Transverse colon (tissue), 4 donors: ENCODE results near the gene CARS2. TPM values are rescaled to one million over a fixed set of nuclear protein-coding genes. Genes with fewer than 3 reads are reported as not detected.

Experiments used
- DNase-seq: peaks from one replicate; pipeline ENCODE4 v3.0.0-alpha.2; 2019
- H3K27ac ChIP-seq, 4 donors: fragments of 200-600 bp; sonication (generic); 2 replicates each; pipeline ENCODE4 v1.5.1; 2016 to 2018; ENCODE audit warnings: inconsistent platforms in 4 of 4
- H3K27me3 ChIP-seq: fragments of 200-600 bp; sonication (generic); 2 replicates; pipeline ENCODE4 v1.5.1; 2017; ENCODE audit warnings: inconsistent platforms
- H3K36me3 ChIP-seq, 4 donors: fragments of 200-600 bp; sonication (generic); 2 replicates each; pipeline ENCODE4 v1.5.1; 2017 to 2019; ENCODE audit warnings: inconsistent platforms in 4 of 4
- H3K4me1 ChIP-seq, 4 donors: fragments of 200-600 bp; sonication (generic); 2 replicates each; pipeline ENCODE4 v1.5.1; 2017 to 2020; ENCODE audit warnings: inconsistent platforms in 4 of 4
- H3K4me3 ChIP-seq, 4 donors: fragments of 200-600 bp; sonication (generic); 1 replicate in 1 of 4; 2 replicates in 3 of 4; pipeline versions ENCODE4 v1.5.1 to v1.6.1; 2017 to 2019; ENCODE audit warnings: inconsistent platforms in 4 of 4
- H3K9me3 ChIP-seq, 2 donors: fragments of 200-600 bp; sonication (generic); 2 replicates each; pipeline ENCODE4 v1.5.1; 2017 to 2019; ENCODE audit warnings: inconsistent platforms in 2 of 2
- CTCF ChIP-seq, 5 experiments: fragments of 200-600 bp in 3 of 5; fragments of 450-650 bp in 2 of 5; sonication (generic) in 3 of 5; IDR thresholded peaks; 1 replicate in 2 of 5; 2 replicates in 3 of 5; pipeline ENCODE4 v1.5.1; 2016 to 2017; ENCODE audit warnings: antibody characterized with exemption in 5 of 5, inconsistent platforms in 3 of 5, mild to moderate bottlenecking in 2 of 5, moderate library complexity in 1 of 5
- EP300 ChIP-seq: sonication (generic); formaldehyde crosslinking; IDR thresholded peaks from one replicate; pipeline ENCODE4 v1.6.1; 2017; ENCODE audit warnings: antibody characterized with exemption, low read depth
- POLR2A ChIP-seq: fragments of 450-650 bp; IDR thresholded peaks from one replicate; pipeline ENCODE4 v1.6.1; 2016; ENCODE audit warnings: antibody characterized with exemption, mild to moderate bottlenecking, moderate library complexity
- POLR2AphosphoS5 ChIP-seq, 3 donors: sonication (generic); formaldehyde crosslinking; IDR thresholded peaks; one replicate each; pipeline ENCODE4 v1.6.1; 2016; ENCODE audit warnings: antibody characterized with exemption in 3 of 3
- WGBS, 2 donors: methylation state at CpG; one replicate each; pipeline ENCODE4 v1.1.5; 2018; ENCODE audit warnings: low coverage in 1 of 2; 5-methylcytosine and 5-hydroxymethylcytosine counted together
- in situ Hi-C, 4 donors: fragments of 200-750 bp; cut with MboI; loops; one replicate each; pipeline versions ENCODE4 v1.15.0 to v1.15.1; 2017; ENCODE audit warnings: low sequenced_read_pairs in 3 of 4, low pct_ligation_motif_present in 1 of 4, low pct_unique_long_range_greater_than_20kb in 1 of 4
- intact Hi-C: fragments of 100-400 bp; cut with DNase I; formaldehyde crosslinking; loops from one replicate; pipeline ENCODE4 v1.15.1; 2023; ENCODE audit warnings: low total_unique reads
- total RNA-seq, 4 donors: library from RNA; depleted of rRNA; stranded (reverse); fragments of >200 nt; gene quantifications; one replicate each; pipeline ENCODE4 v1.1.0, GENCODE V29; 2016

CARS2 gene
- 100 to 1,000 TPM in 1 of 4 donors, 10 to 100 TPM in 3; 35.2 to 152 (median 56.2) TPM for total RNA-seq

- peak; percentile 98 for DNase-seq
- H3K4me1 ChIP-seq = peaks cover 0 to 24% (median 14%) of the 10 kb centered on the region in 4 donors
- no peaks in the 10 kb centered on the region for H3K36me3 ChIP-seq
- WGBS, 2 donors = 0% methylated on average over 38 of the region's 80 CpGs; no CpG with 5 or more reads in 1 of the 2 donors
- intact Hi-C loops = no loop called here
- in situ Hi-C loops = loop anchor here in 2 of 4 donors (10.0 to 25.0 kb wide), 4 partner anchors 91 to 456 kb away; partner anchors contain the start of genes ANKRD10 (in 2 of the 2) and NAXD (in 2 of the 2)
- peak within 1 kb of the TSS; percentile 57 to 91 (median 73) for H3K4me3 ChIP-seq
- TF ChIP-seq EP300 (peak; percentile 70), CTCF (IDR thresholded peaks at IDR 0.05) (peak in 2 of 5 experiments; percentile 1 to 13), POLR2AphosphoS5 (IDR thresholded peaks at IDR 0.05) (peak; percentile 74 to 89 (median 85)), POLR2A (peak; percentile 63)
- no peaks in the 10 kb centered on the region for H3K27me3 ChIP-seq
- H3K9me3 ChIP-seq = no peaks in the 10 kb centered on the region
- peak within 1 kb of the TSS; percentile 78 to 93 (median 90) for H3K27ac ChIP-seq
Measured at GRCh38 chr13:110705826-110706569, at the start of gene CARS2. CARS2 (minus strand) TSS chr13:110706116; CDS start chr13:110706093, 23 bp downstream.

- intact Hi-C loops (no loop called here), in situ Hi-C loops (no loop called here)
- Histone ChIP-seq H3K27ac (no peak overlapping the region), H3K36me3 (no peaks in the 10 kb centered on the region), H3K9me3 (no peaks in the 10 kb centered on the region), H3K27me3 (no peaks in the 10 kb centered on the region), H3K4me1 (no peaks in the 10 kb centered on the region), H3K4me3 (no peak overlapping the region)
- no peak for DNase-seq
- WGBS, 2 donors = 78 to 81% methylated on average over 4 of the region's 4 CpGs
- no peak for TF ChIP-seq POLR2A
- TF ChIP-seq EP300 = no peak
- TF ChIP-seq CTCF (IDR thresholded peaks at IDR 0.05) = no peak
- no peak for TF ChIP-seq POLR2AphosphoS5 (IDR thresholded peaks at IDR 0.05)
Measured at GRCh38 chr13:110748271-110748670, 42.4 kb upstream of the CARS2 start.

GRCh38 chr13:110746438-110746837 lies 40.5 kb upstream of the CARS2 start:
- intact Hi-C loops = no loop called here
- DNase-seq = no peak
- no peak overlapping the region for H3K4me3 ChIP-seq
- H3K27me3 ChIP-seq = no peaks in the 10 kb centered on the region
- in situ Hi-C loops = no loop called here
- 64 to 81% methylated on average over 1 of the region's 1 CpG for WGBS, 2 donors
- H3K4me1 ChIP-seq = no peaks in the 10 kb centered on the region
- H3K36me3 ChIP-seq = no peaks in the 10 kb centered on the region
- H3K27ac ChIP-seq = no peak overlapping the region
- no peak for TF ChIP-seq EP300
- H3K9me3 ChIP-seq = no peaks in the 10 kb centered on the region

GRCh38 chr13:110743687-110744086 lies 37.8 kb upstream of the CARS2 start:
- no peaks in the 10 kb centered on the region for H3K4me1 ChIP-seq
- no peak overlapping the region for H3K27ac ChIP-seq
- in situ Hi-C loops (no loop called here), intact Hi-C loops (no loop called here)
- no peaks in the 10 kb centered on the region for H3K36me3 ChIP-seq
- H3K4me3 ChIP-seq = no peak overlapping the region
- TF ChIP-seq POLR2A = no peak
- TF ChIP-seq CTCF (IDR thresholded peaks at IDR 0.05) = no peak
- TF ChIP-seq EP300 = no peak
- no peaks in the 10 kb centered on the region for H3K27me3 ChIP-seq
- DNase-seq = no peak
- 52% methylated on average over 1 of the region's 1 CpG; no CpG with 5 or more reads in 1 of the 2 donors for WGBS, 2 donors
- no peaks in the 10 kb centered on the region for H3K9me3 ChIP-seq
